ENCODE data around the gene RBM28.

Gene RBM28, protein sequence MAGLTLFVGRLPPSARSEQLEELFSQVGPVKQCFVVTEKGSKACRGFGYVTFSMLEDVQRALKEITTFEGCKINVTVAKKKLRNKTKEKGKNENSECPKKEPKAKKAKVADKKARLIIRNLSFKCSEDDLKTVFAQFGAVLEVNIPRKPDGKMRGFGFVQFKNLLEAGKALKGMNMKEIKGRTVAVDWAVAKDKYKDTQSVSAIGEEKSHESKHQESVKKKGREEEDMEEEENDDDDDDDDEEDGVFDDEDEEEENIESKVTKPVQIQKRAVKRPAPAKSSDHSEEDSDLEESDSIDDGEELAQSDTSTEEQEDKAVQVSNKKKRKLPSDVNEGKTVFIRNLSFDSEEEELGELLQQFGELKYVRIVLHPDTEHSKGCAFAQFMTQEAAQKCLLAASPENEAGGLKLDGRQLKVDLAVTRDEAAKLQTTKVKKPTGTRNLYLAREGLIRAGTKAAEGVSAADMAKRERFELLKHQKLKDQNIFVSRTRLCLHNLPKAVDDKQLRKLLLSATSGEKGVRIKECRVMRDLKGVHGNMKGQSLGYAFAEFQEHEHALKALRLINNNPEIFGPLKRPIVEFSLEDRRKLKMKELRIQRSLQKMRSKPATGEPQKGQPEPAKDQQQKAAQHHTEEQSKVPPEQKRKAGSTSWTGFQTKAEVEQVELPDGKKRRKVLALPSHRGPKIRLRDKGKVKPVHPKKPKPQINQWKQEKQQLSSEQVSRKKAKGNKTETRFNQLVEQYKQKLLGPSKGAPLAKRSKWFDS

DNA sequence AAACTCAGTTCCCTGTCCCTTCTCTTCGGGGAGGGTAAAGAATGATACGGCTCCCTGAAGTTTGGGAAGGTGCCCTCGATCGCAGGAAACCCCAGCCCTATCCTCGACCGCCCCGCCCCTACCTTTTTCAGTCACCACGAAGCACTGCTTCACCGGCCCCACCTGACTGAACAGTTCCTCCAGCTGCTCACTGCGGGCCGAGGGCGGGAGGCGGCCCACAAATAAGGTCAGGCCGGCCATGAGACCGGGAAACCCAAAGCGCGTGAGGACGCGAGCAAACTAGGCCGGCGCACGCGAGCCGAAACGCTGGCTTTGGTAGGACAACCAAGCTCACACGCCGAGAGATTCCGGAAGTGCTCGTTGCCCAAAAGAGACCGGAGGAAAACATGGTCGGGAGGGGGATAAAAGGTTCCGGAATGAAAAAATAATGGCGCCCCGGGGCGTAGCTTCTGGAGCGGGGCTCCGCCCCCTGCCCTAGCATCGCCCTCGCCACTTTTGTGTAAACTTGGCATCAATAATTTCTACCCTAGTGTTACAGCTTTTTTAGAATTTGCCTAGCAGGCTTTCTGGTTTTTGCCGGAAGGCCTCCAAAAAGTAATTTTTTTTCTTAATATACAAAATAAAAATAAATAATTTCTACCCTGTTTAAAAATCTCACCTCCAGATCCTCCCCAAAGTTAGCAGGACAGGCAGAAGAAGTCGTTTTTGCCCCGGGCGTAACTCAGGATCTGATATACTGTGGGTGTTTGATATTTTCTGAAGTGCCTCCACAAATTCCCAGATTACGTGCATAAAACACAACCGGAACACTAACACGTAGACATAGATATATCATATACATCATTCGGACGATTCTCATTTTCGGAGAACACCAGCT is at the start of gene RBM28:
Gene RBM28 (minus strand): TSS at position 355 of the 877 bp plus-strand sequence. CDS start 115 bp downstream, at position 240.
- DNase-seq, result peak; percentile 92

GRCh38 chr7:128392446-128393327 is 49.0 kb upstream of the RBM28 start:
- no peak for DNase-seq

DNA sequence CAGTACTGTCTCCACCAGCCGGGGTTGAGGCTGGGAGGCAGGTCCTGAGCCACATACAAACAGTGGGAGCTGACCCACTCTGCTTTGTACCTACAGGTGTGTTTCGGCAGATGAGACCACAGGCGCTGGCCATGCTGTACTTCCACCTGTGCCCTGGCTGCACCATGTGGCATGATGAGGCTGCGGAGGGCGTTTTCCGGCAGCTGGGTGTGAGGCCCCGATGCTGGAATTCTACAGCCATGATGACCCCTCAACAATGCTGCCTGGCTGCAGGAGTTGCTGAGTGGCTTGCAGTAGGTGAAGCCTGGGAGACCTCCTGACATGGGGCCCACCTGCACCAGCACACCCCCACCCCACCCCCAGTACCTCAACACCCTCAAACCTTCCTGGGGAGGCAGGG is 48.1 kb upstream of the RBM28 start:
- no peak for DNase-seq

GRCh38 chr7:128390871-128391565 is 47.3 kb upstream of the RBM28 start:
- DNase-seq, result no peak

DNA sequence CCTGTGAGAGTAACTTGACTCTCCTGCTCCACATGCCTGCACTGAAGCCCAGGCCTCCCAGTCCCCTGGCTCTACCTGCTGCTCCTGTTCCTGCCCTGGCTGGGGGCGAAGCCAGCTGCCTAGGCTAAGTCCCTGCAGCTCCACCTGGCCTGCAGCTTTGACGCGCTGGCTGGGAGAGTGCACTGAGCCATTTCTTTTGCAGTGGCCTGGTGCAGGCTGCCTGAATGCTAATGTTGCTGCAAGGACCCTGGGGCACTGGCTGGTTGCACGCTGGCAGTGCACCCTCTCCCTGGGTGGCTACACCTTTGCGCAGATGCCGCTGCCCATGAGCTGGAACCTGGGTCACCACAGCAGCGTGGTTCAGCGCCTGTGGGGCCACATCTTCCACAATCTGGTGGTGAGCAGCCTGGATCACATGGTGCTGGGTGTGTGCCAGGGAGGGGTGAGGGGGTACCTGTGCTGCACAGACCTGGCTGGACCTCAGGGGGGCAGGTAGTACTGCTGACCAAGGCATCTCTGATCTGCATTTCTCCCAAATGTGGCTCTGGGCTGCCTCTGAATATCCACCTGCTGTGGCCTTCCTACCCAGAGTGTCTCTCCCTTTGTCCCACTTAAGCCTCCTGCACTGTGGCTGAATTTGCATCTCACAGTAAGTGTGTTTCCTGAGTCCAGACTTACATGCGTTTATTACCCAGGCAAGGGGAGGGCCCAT is 46.1 kb upstream of the RBM28 start:
- no peak for DNase-seq

- DNase-seq, result no peak
Observed at GRCh38 chr7:128389085-128389617, 45.4 kb upstream of the RBM28 start.

DNA sequence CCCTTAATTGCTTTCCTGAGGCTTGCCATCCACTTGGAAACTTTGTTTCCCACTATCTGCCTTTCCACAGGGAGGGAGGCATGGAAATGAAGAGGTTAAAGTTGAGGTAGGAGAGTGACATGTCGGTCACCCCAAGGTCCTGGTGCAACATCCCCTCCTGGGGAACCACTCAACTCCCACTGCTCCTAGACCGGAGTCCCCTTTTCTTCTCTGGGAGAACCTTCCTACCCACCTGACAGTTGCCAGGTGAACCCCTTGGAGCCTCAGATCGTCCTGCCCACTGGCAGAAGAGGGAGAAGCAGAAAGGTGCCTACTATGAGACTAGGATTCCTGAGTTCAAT is 44.4 kb upstream of the RBM28 start:
- DNase-seq, result no peak

DNA sequence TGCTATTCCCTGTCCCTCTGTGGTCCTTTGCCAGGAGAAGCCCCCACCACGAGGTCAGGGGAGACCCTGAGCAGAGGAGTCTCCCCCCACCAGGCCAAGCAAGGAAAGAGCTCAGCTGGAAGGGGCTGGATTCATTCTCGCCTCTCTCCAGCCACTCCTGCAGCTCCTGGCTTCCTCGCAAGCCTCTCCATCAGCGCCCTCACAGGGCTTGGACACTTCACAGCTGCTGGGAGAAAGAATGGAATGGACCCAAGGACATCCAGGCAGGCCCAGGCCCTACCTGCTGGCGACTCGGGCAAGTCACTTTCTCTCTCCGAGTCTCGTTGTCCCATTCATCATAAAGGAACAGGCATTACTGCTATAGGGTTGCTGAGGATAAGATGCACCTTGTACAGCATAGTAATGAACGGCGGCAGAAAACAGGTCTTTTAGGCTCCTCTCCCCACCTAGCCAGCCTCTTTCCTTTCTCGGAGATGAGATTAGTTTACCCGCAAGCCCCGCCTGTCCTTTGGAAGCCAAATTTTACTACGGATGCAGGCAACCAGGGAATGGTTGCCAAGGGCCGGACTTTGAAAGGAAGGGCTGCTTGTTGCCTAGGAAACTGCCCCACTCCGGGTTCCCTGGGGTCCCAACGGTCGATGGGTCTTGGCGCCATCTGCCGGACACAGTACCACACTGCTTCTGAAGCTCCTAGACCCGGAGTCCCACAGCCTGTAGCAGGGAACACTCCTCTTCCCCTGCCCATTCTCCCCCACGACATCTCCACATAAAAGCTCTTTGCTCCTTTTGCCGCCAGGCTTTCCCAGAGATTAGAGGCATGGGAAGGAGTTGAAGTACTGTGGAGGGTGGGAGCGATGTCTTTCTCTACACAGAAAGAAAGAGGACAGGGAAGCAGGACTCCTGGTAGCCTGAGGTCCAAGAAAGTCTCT is 43.8 kb upstream of the RBM28 start:
- DNase-seq, result peak; percentile 73

- DNase-seq, result no peak
Observed at GRCh38 chr7:128385988-128386925, 42.5 kb upstream of the RBM28 start.

DNA sequence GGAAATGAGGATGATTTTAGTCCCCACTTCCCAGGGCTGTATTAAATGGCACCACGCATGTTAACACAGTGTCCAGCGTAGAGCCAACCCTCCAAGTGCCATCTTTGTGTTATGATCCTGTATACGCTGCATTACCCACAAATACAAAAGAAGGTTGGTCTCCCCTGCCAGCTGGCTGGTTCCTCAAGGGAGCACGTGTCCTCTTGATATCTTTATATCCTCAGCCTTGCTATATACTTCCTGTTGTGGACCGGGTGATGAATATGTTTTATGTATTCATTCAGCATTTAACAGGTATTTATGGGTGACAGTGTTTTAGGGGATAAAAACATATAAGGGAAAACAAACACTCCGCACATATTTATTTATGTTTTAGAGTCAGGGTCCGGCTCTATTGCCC is 41.0 kb upstream of the RBM28 start:
- no peak for DNase-seq

DNA sequence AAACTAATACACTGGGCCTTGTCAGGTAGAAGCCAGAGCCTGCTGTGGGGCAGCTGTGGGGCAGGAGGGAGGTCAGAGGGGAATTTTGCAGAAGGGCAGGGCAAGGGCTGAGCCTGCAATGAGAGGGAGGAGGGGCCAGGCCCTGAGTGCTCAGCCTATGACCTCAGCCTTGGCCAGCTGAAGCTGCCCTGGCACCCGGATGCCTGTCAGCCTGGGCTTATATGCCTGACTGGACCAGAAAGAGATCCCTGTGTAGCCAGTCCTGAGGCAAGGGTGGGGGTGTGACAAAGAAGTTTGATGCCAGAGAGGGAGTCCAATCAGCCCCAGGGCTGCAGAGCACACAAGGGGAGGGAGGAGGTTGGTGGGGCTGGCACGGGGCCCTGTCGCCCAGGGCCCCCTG is 40.1 kb upstream of the RBM28 start:
- DNase-seq, result no peak

DNA sequence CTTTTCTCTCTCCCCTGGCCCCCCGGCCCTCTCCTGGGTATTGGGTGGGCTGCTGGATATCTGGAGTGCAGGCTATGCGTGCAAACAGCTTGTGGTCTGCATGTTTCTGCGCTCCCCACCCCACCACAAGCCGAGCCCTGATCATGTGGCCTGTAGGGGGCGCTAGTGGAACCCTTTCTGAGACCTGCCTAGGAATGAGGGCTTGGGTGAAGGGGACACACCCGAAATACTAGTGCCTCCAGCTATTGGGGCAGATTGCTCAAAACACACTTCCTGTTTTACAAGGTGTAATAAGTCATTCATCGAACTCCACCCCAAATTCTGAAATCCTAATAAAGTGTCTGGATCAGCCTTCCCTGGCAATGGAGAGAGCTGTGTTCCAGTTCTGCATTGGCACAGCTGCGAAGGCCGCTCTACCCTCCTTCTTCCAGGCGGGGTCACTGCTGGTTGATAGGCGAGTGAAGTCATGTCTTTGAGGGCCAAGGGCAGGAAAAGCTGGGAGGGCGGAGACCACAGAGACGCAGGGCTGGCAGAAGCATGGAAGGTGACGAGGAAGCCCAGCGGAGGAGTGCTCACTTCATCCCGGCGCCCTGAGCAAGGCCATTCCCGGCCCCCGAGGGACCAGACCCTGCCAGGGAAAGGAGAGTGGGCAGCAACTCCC is 37.6 kb upstream of the RBM28 start:
- no peak for DNase-seq

DNA sequence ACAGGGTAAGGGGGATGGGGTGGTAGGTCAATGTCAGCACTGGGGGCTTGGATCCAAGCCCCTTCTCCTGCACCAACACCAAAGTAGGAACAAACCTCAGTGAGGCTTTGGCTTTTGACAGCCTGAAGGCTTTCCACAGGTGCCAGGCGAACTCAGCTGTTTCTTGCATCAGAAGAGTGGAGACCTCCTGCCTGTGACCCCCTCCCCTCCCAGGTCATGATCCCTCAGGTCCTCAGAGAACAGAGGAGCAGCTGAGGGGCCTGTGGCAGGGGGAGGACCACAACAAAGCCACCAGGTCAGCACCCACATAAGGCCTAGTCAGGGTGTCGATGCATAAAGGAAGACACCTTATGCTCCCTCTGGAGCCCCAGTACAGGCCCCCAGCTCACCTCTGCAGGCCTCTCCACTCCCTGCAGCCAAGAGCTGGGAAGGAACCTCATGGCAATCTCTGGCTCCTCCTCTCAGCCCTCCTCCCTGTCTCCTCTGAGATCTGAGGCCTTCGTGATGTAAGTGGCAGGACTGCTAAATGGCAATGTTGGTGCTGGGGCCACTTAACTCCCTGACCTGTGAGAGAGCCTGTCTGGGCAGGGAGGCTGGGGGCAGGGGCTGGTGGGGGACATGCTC is 36.9 kb upstream of the RBM28 start:
- no peak for DNase-seq

DNA sequence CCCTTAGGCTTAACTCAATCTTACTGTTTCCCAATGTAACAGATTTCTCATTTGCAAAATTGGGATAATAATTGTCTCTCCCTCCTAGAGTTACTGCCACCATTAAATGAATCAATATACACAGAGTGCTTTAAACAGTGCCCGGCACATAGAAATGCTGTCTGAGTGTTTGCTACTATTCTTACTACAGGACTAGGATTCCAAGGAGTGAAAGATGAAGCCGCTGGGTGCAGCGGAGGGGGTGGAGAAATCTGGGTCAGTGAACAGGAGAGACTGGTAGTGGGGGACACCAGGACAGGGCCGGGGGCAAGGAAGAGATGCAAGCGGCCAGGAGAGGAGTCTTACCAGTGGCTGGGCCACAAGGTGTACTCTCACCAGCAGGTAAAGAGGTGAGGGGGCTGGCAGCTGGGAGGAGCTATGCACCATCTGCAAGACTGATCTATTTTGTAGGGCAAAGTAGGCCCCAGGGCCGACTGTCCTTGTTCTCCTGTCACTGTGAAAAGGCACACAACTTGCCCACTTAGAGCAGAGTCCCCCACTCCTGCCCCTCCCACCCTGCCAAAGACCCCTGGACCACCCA is 36.3 kb upstream of the RBM28 start:
- no peak for DNase-seq

DNA sequence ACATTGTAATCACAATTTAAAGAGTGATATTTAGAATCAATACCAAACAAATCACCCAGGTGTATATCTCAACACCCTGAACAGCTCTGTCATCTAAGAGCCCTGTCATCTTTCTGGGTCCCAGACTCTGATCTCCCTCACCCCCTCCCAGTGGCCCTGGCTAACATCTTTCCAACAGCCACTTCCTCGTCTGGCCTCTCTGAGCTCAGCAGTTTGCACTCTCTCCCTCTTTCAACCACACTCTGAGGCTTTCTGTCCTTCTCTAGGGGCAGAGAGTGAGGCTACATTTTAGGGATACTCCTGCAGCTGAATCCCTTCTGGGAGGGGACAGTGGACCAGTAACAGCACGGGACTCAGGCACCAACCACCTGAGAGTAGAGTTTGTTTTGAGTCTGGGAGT is 34.9 kb upstream of the RBM28 start:
- DNase-seq, result no peak

DNA sequence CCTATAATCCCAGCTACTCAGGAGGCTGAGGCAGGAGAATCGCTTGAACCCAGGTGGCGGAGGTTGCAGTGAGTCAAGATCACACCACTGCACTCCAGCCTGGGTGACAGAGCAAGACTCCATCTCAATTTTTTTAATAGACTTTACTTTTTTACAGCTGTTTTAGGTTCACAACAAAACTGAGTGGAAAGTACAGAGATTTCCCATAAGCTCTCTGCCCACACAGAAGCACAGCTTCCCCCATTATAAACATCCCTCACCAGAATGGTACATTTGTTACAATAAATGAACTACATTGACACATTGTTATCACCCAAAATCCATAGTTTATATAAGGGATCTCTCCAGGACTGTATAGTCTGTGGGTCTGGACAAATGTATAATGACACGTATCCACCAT is 32.4 kb upstream of the RBM28 start:
- DNase-seq, result no peak

DNA sequence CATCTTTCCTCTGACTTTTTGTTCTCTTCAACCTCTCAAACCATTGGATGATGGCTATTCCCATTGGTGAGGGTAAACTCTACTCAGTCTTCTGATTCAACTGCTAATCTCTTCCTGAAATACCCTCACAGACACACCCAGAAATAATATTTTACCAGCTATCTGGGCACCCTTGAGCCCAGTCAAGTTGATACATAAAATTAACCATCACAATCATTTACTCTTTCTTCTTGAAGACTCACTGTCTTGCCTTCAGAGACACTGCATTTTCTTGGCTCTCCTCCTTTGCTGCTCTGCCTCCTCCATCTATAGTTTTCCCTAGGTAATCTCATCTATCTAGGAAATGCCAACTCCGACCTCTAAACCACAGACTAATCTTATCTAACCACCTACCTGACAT is 30.3 kb upstream of the RBM28 start:
- no peak for DNase-seq
